ENCODE data around the gene ADD1. TPM values are rescaled to one million over a fixed set of nuclear protein-coding genes. Genes with fewer than 3 reads are reported as not detected.

The ADD1 gene
- polyA plus RNA-seq, 4 donors = 158 to 262 (median 177) TPM

DNA sequence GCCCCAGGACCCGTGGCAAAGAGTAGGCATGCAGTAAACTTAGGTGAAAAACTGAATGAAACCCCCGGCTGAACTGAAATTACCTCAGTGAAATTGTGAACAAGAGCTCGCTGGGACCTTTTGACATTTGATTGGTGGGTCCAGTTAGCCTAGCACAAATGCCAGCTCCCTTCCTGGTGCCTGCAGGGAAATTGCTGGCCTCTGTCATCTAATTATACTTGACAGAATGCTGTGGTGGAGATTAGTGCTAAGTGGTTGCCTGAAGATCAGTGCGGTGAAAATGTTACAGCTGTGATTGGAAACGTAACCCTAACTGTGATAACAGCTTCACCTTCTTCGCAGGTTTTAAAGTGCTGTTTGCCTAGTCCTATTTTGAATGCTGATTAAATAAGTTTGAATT lies 43.0 kb downstream of the ADD1 start:
- H3K27ac ChIP-seq (ENCODE audit: low read depth in 1 of 3, low read length in 2 of 3) = no peak overlapping the region
- DNase-seq = no peak
- no peaks in the 10 kb centered on the region for H3K27me3 ChIP-seq (ENCODE audit: control insufficient read depth in 3 of 3, insufficient read depth in 3 of 3, low read length in 3 of 3)
- peaks cover 19 to 42% (median 23%) of the 10 kb centered on the region in 3 donors for H3K36me3 ChIP-seq (ENCODE audit: control insufficient read depth in 3 of 3, insufficient read depth in 2 of 3, low read depth in 1 of 3, low read length in 3 of 3)
- no peaks in the 10 kb centered on the region for H3K9me3 ChIP-seq (ENCODE audit: control insufficient read depth in 2 of 2, insufficient read depth in 1 of 2, low read depth in 1 of 2, low read length in 1 of 2)
- WGBS, 3 donors = 70 to 77% (median 76%) methylated on average over 6 of the region's 6 CpGs
- H3K4me1 ChIP-seq (ENCODE audit: control insufficient read depth in 3 of 3, insufficient read depth in 2 of 3, low read depth in 1 of 3, low read length in 2 of 3) = peaks cover 0 to 2% (median 0%) of the 10 kb centered on the region in 3 donors
- H3K4me3 ChIP-seq (ENCODE audit: low read depth in 1 of 3, low read length in 3 of 3) = no peak overlapping the region
- FAIRE-seq = no peak

DNA sequence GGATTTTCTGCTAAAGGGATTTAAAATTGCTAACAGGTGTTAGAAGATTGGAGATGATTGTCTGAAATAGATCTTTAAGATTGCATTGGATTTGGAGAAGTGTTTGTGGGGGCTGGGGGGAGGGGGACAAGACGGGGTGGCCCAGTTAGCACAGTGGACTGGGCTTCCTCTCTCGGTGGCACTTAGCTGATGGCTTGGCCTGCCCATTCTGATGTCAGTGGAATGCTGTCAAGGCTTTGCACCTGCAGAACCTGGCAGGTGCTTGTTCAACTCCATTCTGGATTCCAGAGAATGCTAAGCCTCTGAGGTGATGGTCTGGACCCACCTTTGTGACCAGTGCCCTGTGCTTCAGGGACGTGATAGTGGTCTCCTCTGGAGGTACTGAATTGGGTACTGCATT lies 43.7 kb downstream of the ADD1 start:
- peaks cover 16 to 44% (median 22%) of the 10 kb centered on the region in 3 donors for H3K36me3 ChIP-seq (ENCODE audit: control insufficient read depth in 3 of 3, insufficient read depth in 2 of 3, low read depth in 1 of 3, low read length in 3 of 3)
- FAIRE-seq (no peak), DNase-seq (no peak)
- H3K4me1 ChIP-seq (ENCODE audit: control insufficient read depth in 3 of 3, insufficient read depth in 2 of 3, low read depth in 1 of 3, low read length in 2 of 3) = peaks cover 0 to 6% (median 0%) of the 10 kb centered on the region in 3 donors
- no peaks in the 10 kb centered on the region for H3K27me3 ChIP-seq (ENCODE audit: control insufficient read depth in 3 of 3, insufficient read depth in 3 of 3, low read length in 3 of 3)
- H3K27ac ChIP-seq (ENCODE audit: low read depth in 1 of 3, low read length in 2 of 3) = no peak overlapping the region
- no peak overlapping the region for H3K4me3 ChIP-seq (ENCODE audit: low read depth in 1 of 3, low read length in 3 of 3)
- 84 to 90% (median 89%) methylated on average over 3 of the region's 3 CpGs for WGBS, 3 donors
- no peaks in the 10 kb centered on the region for H3K9me3 ChIP-seq (ENCODE audit: control insufficient read depth in 2 of 2, insufficient read depth in 1 of 2, low read depth in 1 of 2, low read length in 1 of 2)

DNA sequence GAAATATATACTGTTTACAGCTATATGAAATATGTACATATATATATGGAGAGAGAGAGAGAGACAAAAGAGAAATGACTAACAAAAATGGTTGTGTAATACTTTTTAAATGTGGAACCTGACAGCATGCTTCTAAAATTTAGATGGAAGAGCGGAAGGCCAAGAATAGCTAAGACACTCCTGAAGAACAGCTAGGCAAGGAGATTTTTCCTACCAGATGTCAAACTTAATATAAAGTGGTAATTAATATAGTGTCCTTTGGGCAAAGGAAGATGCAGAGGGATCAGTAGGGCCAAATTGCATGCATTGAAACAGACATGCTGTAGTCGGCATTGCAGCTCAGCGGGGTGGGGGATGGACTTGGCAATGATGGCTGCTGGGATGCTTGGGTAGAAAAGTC lies 45.2 kb downstream of the ADD1 start:
- H3K36me3 ChIP-seq (ENCODE audit: control insufficient read depth in 3 of 3, insufficient read depth in 2 of 3, low read depth in 1 of 3, low read length in 3 of 3) = peaks cover 9 to 44% (median 22%) of the 10 kb centered on the region in 3 donors
- H3K4me3 ChIP-seq (ENCODE audit: low read depth in 1 of 3, low read length in 3 of 3) = no peak overlapping the region
- DNase-seq (no peak), FAIRE-seq (no peak)
- H3K4me1 ChIP-seq (ENCODE audit: control insufficient read depth in 3 of 3, insufficient read depth in 2 of 3, low read depth in 1 of 3, low read length in 2 of 3) = peaks cover 0 to 6% (median 0%) of the 10 kb centered on the region in 3 donors
- 94 to 95% (median 94%) methylated on average over 3 of the region's 3 CpGs for WGBS, 3 donors
- H3K27me3 ChIP-seq (ENCODE audit: control insufficient read depth in 3 of 3, insufficient read depth in 3 of 3, low read length in 3 of 3) = no peaks in the 10 kb centered on the region
- H3K9me3 ChIP-seq (ENCODE audit: control insufficient read depth in 2 of 2, insufficient read depth in 1 of 2, low read depth in 1 of 2, low read length in 1 of 2) = no peaks in the 10 kb centered on the region
- no peak overlapping the region for H3K27ac ChIP-seq (ENCODE audit: low read depth in 1 of 3, low read length in 2 of 3)

DNA sequence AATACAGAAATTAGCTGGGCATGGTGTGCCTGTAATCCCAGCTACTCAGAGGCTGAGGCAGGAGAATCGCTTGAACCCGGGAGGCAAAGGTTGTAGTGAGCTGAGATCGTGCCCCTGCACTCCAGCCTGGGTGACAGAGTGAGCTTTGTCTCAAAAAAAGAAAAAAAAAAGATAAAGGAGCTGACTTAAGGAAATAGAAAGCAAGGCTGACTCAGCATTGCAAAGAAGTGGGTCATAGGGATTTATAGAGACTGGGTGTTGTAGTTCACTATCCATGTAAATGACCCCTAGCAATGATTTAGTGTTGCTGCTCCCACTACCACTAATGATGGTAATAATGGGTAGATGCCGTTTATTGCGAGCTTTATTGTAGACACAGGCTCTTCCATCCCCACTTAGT lies 47.6 kb downstream of the ADD1 start:
- H3K27ac ChIP-seq (ENCODE audit: low read depth in 1 of 3, low read length in 2 of 3) = peak overlapping the region in 1 of 3 donors; percentile 65
- no peak overlapping the region for H3K4me3 ChIP-seq (ENCODE audit: low read depth in 1 of 3, low read length in 3 of 3)
- 14 to 55% (median 33%) methylated on average over 5 of the region's 5 CpGs for WGBS, 3 donors
- peaks cover 0 to 6% (median 0%) of the 10 kb centered on the region in 3 donors for H3K4me1 ChIP-seq (ENCODE audit: control insufficient read depth in 3 of 3, insufficient read depth in 2 of 3, low read depth in 1 of 3, low read length in 2 of 3)
- peak; percentile 59 to 72 for DNase-seq
- H3K36me3 ChIP-seq (ENCODE audit: control insufficient read depth in 3 of 3, insufficient read depth in 2 of 3, low read depth in 1 of 3, low read length in 3 of 3) = peaks cover 7 to 57% (median 9%) of the 10 kb centered on the region in 3 donors
- no peaks in the 10 kb centered on the region for H3K27me3 ChIP-seq (ENCODE audit: control insufficient read depth in 3 of 3, insufficient read depth in 3 of 3, low read length in 3 of 3)
- H3K9me3 ChIP-seq (ENCODE audit: control insufficient read depth in 2 of 2, insufficient read depth in 1 of 2, low read depth in 1 of 2, low read length in 1 of 2) = no peaks in the 10 kb centered on the region
- FAIRE-seq = no peak

DNA sequence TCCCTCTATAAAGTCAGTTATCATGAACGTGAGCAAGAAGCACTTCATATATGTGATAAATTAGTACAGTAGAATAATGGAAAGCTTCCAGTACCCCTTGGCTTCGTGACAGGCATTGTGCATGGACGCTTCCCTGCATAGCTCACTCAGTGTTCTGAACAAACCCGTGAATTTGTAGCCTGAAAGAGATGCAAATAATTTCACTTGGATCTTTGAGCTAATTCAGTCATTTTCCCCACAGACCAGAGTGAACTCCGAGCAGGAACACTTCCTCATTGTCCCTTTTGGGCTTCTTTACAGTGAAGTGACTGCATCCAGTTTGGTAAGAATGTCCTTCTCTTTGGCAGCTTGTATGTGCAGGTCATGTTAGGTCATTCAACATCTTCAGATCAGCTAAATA lies 50.1 kb downstream of the ADD1 start:
- 60 to 72% (median 70%) methylated on average over 5 of the region's 5 CpGs for WGBS, 3 donors
- H3K27me3 ChIP-seq (ENCODE audit: control insufficient read depth in 3 of 3, insufficient read depth in 3 of 3, low read length in 3 of 3) = no peaks in the 10 kb centered on the region
- H3K27ac ChIP-seq (ENCODE audit: low read depth in 1 of 3, low read length in 2 of 3) = no peak overlapping the region
- H3K4me3 ChIP-seq (ENCODE audit: low read depth in 1 of 3, low read length in 3 of 3) = no peak overlapping the region
- H3K36me3 ChIP-seq (ENCODE audit: control insufficient read depth in 3 of 3, insufficient read depth in 2 of 3, low read depth in 1 of 3, low read length in 3 of 3) = peaks cover 2 to 62% (median 4%) of the 10 kb centered on the region in 3 donors
- FAIRE-seq = no peak
- no peak for DNase-seq
- no peaks in the 10 kb centered on the region for H3K9me3 ChIP-seq (ENCODE audit: control insufficient read depth in 2 of 2, insufficient read depth in 1 of 2, low read depth in 1 of 2, low read length in 1 of 2)
- peaks cover 0 to 6% (median 0%) of the 10 kb centered on the region in 3 donors for H3K4me1 ChIP-seq (ENCODE audit: control insufficient read depth in 3 of 3, insufficient read depth in 2 of 3, low read depth in 1 of 3, low read length in 2 of 3)

DNA sequence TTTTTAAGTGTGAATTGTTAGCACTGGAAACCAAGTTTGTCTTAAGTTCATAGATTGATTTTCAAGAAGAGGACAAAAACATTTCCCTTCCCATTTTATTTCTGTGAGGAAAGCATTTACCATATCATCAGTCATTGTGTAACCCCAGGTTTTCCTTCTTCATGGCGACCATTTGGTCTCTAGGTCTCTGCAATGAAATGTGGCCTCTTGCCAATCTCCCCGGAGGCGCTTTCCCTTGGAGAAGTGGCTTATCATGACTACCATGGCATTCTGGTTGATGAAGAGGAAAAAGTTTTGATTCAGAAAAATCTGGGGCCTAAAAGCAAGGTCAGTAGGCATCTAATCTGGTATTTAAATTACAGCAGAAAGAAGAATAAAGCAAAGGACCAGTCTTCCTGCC lies 54.4 kb downstream of the ADD1 start:
- Histone ChIP-seq H3K4me1 (ENCODE audit: control insufficient read depth in 3 of 3, insufficient read depth in 2 of 3, low read depth in 1 of 3, low read length in 2 of 3) (no peaks in the 10 kb centered on the region), H3K9me3 (ENCODE audit: control insufficient read depth in 2 of 2, insufficient read depth in 1 of 2, low read depth in 1 of 2, low read length in 1 of 2) (no peaks in the 10 kb centered on the region), H3K27me3 (ENCODE audit: control insufficient read depth in 3 of 3, insufficient read depth in 3 of 3, low read length in 3 of 3) (no peaks in the 10 kb centered on the region), H3K27ac (ENCODE audit: low read depth in 1 of 3, low read length in 2 of 3) (no peak overlapping the region), H3K36me3 (ENCODE audit: control insufficient read depth in 3 of 3, insufficient read depth in 2 of 3, low read depth in 1 of 3, low read length in 3 of 3) (peaks cover 15 to 79% (median 16%) of the 10 kb centered on the region in 3 donors), H3K4me3 (ENCODE audit: low read depth in 1 of 3, low read length in 3 of 3) (no peak overlapping the region)
- FAIRE-seq = no peak
- 69 to 80% (median 79%) methylated on average over 3 of the region's 3 CpGs for WGBS, 3 donors
- no peak for DNase-seq

DNA sequence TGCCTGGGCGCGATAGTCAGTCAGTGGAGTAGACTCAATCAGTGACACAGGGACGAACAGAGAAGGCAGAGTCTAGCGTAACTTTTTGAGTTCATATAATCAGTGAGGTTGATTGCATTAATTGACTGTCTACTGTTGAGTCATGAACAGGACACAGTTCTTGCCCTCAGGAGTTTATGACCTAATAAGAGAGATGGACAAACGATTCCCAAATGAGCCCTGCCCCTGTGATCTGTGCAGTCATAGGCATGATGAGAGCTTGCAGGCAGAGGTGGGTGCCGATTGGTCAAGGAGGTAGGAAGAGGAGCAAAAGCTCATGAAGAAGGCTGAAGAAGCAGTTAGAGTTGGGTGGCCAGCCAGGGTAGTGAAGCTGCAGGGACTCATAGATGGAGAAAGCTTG lies 57.1 kb downstream of the ADD1 start:
- WGBS, 3 donors = 71 to 85% (median 76%) methylated on average over 6 of the region's 6 CpGs
- Histone ChIP-seq H3K36me3 (ENCODE audit: control insufficient read depth in 3 of 3, insufficient read depth in 2 of 3, low read depth in 1 of 3, low read length in 3 of 3) (peaks cover 22 to 71% (median 25%) of the 10 kb centered on the region in 3 donors), H3K27me3 (ENCODE audit: control insufficient read depth in 3 of 3, insufficient read depth in 3 of 3, low read length in 3 of 3) (no peaks in the 10 kb centered on the region), H3K27ac (ENCODE audit: low read depth in 1 of 3, low read length in 2 of 3) (no peak overlapping the region), H3K4me1 (ENCODE audit: control insufficient read depth in 3 of 3, insufficient read depth in 2 of 3, low read depth in 1 of 3, low read length in 2 of 3) (no peaks in the 10 kb centered on the region), H3K4me3 (ENCODE audit: low read depth in 1 of 3, low read length in 3 of 3) (no peak overlapping the region), H3K9me3 (ENCODE audit: control insufficient read depth in 2 of 2, insufficient read depth in 1 of 2, low read depth in 1 of 2, low read length in 1 of 2) (no peaks in the 10 kb centered on the region)
- DNase-seq = peak in 1 of 2 donors; percentile 59
- no peak for FAIRE-seq

DNA sequence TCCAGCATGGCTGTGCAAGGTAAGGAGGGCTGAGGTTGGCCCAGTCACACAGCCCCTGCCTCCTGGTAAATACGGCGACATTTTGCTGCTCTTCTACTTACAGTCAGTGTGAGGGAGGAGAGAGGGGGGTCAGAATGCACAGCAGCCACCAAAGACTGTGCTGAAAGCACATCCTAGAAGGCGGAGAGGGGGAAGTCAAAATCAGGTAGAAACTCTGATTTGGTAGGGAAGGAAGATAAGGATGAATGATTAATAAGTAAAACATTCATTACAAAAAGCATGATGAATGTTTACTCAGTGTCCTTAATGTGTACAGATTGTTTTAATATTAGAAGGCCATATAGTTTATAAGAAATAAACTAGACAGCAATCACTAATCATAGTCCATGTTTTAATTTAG lies 57.5 kb downstream of the ADD1 start:
- FAIRE-seq = no peak
- WGBS, 3 donors = 64 to 77% (median 76%) methylated on average over 3 of the region's 3 CpGs
- H3K27me3 ChIP-seq (ENCODE audit: control insufficient read depth in 3 of 3, insufficient read depth in 3 of 3, low read length in 3 of 3) = no peaks in the 10 kb centered on the region
- no peaks in the 10 kb centered on the region for H3K9me3 ChIP-seq (ENCODE audit: control insufficient read depth in 2 of 2, insufficient read depth in 1 of 2, low read depth in 1 of 2, low read length in 1 of 2)
- no peak overlapping the region for H3K4me3 ChIP-seq (ENCODE audit: low read depth in 1 of 3, low read length in 3 of 3)
- peaks cover 22 to 71% (median 29%) of the 10 kb centered on the region in 3 donors for H3K36me3 ChIP-seq (ENCODE audit: control insufficient read depth in 3 of 3, insufficient read depth in 2 of 3, low read depth in 1 of 3, low read length in 3 of 3)
- H3K4me1 ChIP-seq (ENCODE audit: control insufficient read depth in 3 of 3, insufficient read depth in 2 of 3, low read depth in 1 of 3, low read length in 2 of 3) = no peaks in the 10 kb centered on the region
- H3K27ac ChIP-seq (ENCODE audit: low read depth in 1 of 3, low read length in 2 of 3) = no peak overlapping the region
- no peak for DNase-seq

DNA sequence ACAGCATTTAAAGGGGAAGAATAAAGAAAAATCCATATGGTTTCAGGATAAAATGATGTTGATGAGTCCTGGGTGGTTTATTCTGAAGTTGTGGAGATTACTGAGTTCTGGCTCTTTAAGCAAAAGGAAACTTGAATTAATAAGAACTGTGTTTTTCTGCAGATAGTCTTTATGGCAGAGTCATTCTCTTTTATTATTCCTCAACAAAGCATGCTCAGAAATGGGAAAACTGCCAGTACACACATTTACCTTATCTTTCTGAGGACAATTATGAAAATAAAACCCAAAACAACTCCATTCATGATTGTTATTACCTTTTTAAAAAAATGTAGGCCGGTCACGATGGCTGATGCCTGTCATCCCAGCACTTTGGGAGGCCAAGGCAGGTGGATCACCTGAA lies 58.5 kb downstream of the ADD1 start:
- 23 to 79% (median 24%) methylated on average over 2 of the region's 2 CpGs for WGBS, 3 donors
- Histone ChIP-seq H3K4me3 (ENCODE audit: low read depth in 1 of 3, low read length in 3 of 3) (no peak overlapping the region), H3K9me3 (ENCODE audit: control insufficient read depth in 2 of 2, insufficient read depth in 1 of 2, low read depth in 1 of 2, low read length in 1 of 2) (no peaks in the 10 kb centered on the region), H3K27me3 (ENCODE audit: control insufficient read depth in 3 of 3, insufficient read depth in 3 of 3, low read length in 3 of 3) (no peaks in the 10 kb centered on the region), H3K27ac (ENCODE audit: low read depth in 1 of 3, low read length in 2 of 3) (no peak overlapping the region), H3K36me3 (ENCODE audit: control insufficient read depth in 3 of 3, insufficient read depth in 2 of 3, low read depth in 1 of 3, low read length in 3 of 3) (peaks cover 22 to 67% (median 29%) of the 10 kb centered on the region in 3 donors), H3K4me1 (ENCODE audit: control insufficient read depth in 3 of 3, insufficient read depth in 2 of 3, low read depth in 1 of 3, low read length in 2 of 3) (no peaks in the 10 kb centered on the region)
- DNase-seq (peak in 1 of 2 donors; percentile 49), FAIRE-seq (no peak)
